NOMO-1 treated with DMSO at 0.1 percent for 48 hours (cell line): ENCODE measurements around the gene BCL7A.

Experiments used
- DNase-seq: peaks from one replicate; lab custom pipeline; 2025; ENCODE audit not compliant: unreplicated experiment; lab: John Stamatoyannopoulos, UW

BCL7A gene

DNA sequence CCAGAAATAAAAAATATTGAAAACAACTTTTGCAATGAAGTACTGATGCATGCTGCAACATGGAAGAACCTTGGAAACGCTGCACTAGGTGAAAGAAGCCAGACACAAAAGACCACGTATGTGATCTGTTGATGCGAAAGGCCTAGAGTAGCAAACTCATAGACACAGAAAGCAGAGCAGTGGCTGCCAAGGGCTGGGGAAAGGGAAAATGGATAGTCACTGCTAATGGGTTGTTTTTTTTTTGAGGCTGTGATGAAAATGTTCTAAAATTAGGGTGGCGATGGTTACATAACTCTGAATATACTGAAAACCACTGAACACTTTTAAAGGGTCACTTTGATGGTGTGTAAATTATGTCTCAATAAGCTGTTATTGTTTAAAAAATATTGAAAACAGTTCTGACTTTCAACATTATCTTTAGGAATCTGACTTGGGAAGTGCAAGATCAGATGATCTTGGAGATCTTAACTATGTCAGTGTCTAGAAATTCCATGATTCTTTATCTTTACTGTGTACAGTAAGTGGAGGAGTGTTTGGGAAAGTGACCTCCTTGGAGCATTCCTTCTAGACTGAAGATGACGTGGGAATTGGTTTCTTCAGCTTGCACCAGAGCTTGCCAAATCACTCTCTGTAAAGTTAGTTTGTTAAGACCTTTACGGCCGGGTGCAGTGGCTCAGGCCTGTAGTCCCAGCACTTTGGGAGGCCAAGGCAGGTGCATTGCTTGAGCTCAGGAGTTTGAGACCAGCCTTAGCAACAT lies 69.3 kb downstream of the BCL7A start:
- peak; percentile 82 for DNase-seq

DNA sequence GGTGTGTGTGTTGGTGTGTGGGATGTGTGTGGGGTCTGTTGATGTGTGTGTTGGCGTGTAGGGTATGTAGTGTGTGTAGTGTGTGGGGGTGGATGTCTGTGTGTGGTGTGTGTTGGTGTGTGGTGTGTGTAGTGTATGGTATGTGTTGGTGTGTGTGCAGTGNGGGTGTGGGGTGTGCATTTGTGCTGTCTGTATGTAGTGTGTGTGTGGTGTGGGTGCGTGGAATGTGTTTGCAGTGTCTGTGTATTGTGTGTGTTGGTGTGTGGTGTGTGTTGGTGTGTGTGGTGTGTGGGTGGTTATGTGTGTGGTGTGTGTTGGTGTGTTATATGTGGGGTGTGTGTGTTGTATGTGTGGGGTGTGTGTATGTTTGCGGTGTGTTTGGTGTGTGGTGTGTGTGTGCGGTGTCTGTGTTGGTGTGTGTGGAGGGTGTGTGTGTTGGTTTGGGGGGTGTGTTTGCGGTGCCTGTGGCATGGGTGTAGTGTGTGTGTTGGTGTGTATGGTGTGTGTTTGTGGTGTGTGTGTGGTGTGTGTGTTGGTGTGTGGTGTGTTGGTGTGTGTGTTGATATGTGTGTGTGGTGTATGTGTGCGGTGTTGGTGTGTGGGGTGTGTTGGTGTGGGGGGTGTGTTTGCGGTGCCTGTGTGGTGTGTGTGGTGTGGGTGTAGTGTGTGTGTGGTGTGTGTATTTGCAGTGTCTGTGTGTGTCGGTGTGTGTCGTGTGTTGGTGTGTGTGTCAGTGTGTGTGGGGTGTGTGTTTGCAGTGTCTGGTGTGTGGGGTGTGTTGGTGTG lies 71.6 kb downstream of the BCL7A start:
- no peak for DNase-seq

DNA sequence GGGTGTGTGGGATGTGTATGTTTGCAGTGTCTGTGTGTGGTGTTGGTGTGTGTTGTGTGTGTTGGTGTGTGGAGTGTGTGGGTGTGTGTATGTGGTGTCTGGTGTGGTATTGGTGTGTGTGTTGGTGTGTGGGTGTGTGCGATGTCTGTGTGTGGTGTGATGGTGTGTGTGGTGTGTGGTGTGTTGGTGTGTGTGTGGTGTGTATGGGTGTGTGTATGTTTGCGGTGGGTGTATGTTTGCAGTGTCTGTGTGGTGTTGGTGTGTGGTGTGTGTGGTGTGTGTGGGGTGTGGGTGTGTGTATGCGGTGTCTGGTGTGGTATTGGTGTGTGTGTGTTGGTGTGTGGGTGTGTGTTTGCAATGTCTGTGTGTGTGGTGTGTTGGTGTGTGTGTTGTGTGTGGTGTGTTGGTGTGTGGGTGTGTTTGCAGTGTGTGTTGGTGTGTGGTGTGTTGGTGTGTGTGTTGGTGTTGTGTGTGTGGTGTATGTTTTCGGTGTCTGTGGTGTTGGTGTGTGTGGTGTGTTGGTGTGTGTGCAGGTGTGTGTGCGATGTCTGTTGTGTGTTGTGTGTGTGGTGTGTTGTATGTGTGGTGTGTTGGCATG lies 72.6 kb downstream of the BCL7A start:
- DNase-seq, result no peak

DNA sequence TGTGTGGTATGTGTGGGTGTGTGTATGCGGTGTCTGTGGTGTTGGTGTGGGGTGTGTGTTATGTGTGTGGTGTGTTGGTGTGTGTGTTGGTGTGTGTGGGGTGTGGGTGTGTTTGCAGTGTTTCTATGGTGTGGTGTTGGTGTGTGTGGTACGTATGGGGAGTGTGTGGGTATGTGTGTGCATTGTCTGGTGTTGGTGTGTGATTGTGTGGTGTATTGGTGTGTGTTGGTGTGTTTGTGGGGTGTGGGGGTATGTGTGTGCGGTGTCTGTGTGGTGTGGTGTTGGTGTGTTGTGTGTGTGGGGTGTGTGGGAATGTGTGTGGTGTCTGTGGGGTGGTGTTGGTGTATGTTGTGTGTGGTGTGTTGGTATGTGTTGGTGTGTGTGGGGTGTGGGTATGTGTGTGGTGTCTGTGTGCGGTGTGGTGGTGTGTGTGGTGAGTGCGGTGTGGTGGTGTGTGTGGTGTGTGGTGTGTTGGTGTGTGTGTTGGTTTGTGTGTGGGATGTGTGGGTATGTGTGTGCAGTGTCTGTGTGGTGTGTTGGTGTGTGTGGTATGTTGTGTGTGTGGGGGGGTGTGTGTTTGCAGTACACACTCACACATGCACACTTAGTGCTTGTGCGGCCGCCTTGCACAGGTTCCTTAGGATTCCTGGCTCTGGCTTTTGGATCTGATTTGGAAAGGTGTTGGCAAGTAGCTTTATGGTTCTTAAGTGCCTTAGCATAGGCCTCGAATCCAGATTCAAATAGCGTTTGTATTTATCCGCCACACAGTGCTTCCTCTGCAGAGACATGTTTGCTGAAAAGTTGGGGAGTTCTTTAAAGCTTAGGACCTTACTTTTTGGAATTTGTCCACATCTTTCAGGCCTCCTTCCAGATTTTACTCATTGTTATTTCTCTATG lies 73.3 kb downstream of the BCL7A start:
- peak; percentile 6 for DNase-seq

DNA sequence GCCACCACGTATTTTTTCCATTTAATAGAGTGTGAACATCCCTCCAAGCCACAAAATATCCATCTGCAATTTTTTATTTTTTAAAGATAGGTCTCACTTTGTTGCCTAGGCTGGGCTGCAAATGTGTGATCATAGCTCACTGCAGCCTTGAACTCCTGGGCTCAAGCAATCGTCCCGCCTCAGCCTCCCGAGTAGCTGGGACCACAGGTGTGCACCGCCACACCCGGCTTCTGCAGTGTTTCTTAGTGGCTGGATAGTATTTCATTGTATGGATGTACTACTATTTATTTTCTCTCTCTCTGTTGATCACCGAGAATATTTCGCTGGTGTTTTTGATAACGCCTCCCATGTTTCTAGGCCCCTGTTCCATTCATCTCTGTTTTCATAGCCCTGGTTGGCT lies 74.3 kb downstream of the BCL7A start:
- DNase-seq, result no peak

DNA sequence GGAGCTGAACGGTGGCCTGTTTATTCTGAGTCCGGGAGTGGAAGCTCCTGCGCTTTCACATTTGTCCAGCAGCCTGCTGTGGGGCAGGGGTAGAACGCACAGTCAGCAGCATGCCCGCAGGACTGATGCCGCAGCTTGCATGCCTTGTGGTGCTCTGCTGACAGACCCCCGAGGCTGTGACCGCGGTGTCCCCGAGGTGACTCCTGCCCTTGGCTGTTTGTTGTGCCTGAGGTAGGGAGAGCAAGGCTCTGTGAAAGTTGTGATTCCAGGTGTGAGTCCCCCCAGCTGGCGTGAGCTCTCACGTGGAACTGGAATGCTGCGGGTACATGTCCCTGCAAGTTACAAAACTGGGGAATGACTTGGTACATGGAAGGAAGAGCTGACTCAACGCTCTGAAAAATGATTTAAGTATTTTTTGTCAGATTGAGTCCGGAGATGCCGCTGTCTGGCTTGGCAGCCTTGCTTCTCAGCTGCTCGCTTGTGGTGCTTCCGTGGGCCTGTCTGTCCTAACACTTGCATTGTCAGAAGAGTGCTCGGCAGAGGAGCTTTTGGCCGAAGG lies 75.0 kb downstream of the BCL7A start:
- no peak for DNase-seq

DNA sequence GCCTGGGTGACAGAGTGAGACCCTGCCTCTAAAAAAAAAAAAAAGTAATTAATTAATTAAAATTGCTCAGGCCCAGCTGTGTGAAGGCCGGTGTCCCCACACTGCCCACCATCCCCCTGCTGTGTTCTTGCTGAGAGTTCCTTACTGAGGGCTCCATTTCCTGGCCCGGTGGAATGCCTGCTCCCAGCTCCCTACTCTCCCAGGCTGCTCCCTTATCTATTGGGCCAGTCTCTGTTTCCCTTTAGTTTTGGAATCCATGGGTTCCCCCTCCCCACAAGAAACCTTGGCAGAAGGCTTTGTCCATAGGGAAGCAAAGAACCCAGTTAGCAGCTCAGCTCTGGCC lies 75.9 kb downstream of the BCL7A start:
- DNase-seq, result no peak

DNA sequence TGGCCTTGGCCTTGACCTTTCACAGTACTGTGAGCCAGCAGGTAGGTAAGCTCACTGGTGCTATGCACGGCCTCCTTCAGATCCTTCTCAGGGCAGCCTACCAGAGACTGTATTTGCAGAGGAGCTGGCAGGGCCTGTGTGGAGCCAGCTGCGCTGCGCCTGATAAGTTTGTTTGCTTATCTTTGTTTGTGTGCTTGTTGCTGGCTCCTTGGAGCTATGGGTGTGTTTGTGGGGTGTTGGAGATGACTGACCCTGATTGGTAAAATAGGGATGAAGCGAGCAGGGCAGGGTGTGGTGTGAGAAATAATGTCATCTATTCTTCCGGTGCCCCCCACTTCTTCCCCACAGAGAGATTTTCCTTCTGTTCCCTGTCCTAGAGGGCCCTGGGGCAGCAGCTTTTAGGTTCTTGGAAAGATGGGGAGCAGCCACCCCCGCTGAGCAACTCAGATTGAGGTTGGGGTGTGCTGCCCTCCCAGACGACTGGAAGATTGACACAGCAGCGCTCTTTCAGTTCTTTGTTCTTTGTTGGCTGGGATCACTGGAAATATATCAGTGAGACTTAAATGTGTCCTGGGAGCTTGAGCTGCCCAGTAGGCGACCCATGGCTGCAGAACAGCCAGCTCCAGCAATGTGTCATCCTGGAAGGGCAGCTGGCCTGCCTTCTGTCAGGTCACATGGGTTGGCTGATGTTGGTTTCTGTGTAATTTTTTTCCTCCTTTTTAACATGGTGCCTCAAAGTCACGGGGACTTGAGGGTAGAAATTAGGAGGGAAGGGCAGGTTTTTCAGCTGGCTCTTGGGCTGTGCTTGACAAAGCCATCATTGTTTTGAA lies 76.5 kb downstream of the BCL7A start:
- DNase-seq, result no peak

DNA sequence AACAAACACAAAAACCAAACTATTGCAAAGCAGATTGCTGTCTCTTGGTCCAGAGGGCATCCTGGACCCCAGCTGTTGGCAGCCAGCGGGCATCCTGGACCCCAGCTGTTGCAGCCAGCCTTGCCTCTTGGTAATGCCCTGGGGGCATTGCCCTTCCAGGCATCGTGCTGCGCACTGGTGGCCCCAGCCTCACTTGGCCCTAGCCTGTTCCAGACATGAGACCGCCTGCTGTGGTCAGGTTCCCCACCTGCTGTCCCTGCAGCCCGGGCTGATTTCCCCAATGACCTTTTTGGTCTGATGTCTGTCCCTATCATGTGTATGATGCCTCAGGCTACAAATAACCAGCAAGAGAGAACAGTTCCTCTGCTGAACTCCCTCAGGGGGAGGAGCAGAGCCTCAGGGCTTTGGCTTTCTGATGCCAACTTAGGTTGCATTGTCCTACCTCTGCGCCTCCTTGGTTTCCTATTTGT lies 77.6 kb downstream of the BCL7A start:
- DNase-seq, result no peak

DNA sequence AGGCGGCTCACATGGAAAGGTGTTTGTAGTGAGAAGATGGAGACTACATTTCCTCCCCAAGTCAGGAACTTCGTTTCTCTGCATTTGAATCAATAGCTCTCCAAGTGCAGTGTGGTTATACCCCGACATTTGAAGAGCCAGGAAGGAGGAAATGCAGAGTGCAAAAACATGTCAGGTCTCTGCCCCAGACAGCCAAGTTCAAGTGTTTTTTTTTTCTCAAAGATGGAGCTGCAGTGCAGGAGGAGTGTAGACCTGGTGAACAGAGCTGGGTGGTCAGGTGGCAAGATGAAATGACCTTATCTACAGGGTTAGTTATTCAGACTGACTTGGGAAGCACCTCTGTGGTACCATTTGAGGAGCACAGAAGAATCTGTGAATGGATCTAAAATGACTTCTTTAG lies 78.2 kb downstream of the BCL7A start:
- DNase-seq, result no peak

DNA sequence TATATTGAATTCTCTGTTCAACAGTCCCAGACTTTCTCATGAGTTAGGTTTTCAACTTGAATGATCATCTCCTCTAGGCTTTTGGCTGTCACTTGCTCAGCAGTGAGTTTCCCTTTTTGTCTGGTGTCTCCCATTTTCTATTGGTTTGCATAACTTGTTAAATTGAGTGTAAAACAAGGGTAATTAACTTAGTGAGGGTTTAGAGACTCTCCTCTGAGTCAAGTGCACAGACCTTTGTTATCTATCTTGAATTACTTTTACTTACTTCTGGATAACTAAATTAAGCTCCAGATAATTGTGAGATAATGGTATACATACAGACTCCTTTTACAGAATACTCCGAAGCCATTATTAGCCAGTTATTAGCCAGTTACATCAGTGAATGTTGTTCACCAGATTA lies 78.9 kb downstream of the BCL7A start:
- DNase-seq, result peak; percentile 9

DNA sequence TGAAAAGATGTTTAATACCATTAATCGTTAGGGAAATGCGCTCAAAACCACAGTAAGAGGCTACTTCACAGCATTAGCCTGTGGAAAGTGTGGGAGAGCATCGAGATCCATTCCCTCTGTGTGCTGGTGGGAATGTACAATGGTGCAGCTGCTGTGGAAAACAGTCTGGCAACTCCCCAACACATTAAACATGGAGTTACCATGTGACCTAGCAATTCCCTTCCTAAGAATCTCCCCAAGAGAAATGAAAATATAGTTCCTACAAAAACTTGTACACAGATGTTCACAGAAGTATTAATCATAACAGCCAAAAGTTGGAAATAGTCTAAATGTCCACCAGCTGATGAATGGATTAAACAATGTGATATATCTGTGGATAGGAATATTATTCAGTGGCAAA lies 80.6 kb downstream of the BCL7A start:
- DNase-seq, result no peak

DNA sequence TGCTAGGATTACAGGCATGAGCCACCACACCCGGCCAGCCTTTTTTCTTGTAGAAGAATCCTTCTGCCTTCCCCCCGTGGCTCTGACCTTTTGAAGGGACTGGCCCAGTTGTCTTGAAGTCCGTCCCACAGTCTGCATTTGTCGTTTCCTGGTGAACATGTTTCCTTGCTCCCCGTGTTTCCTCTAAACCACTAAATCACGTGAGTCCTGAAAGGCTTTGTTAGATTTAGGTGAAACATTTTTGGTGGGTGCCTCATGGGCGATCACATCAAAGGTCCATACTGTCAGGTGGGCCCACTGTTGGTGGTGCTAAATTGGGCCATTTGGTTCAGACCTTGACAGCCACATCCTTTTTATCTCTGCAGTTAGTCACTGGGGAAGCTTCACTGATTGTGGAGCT lies 83.2 kb downstream of the BCL7A start:
- DNase-seq, result no peak

DNA sequence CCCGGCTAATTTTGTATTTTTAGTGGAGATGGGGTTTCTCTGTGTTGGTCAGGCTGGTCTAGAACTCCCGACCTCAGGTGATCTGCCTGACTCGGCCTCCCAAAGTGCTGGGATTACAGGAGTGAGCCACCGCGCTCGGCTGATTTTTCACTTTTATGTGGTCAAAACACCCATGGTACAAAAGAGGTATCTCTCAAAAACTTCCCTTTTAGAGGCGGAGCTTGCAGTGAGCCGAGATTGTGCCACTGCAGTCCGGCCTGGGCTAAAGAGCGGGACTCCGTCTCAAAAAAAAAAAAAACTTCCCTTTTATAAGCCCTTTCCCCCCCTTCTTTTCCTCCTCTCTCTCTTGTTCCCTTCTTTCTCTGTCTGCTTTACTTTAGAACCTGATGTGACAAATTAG lies 83.8 kb downstream of the BCL7A start:
- DNase-seq, result peak; percentile 59

DNA sequence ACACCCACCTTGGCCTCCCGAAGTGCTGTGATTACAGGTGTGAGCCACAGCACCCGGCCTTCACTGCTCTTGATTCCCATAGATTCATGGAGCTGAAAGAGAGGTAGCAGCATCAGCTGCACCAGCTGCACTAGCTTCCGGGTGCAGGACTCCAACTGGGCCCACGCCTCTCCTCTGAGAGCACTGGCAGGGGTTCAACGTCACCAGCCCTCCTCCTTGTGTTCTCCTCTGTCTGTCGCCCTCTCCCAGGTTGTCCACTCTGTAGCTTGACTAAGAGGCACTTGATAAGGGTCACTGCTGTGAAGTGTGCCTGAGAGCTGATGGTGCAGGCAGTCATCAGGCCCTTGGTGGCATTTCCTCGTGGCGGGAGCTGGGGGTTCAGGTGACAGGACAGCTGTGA lies 85.2 kb downstream of the BCL7A start:
- DNase-seq, result no peak

DNA sequence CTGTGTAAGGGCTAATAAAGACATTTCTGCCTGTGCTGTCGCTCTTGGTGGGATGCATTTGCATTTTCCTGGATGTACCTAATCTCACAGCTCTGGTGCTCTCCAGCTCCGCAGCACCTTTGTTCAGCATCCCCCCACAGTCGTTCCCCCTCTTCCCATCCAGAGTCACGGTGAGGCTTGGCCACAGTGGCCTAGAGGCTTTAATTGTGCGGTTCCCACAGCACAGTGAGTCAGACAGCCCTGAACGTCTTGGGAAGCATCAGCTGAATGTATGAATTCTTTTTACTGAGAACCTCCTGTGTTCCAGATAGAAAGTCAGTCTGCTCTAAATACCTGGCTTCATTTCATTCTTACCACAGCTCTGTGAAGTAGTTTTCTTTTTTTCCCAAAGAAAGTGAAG lies 85.6 kb downstream of the BCL7A start:
- no peak for DNase-seq

DNA sequence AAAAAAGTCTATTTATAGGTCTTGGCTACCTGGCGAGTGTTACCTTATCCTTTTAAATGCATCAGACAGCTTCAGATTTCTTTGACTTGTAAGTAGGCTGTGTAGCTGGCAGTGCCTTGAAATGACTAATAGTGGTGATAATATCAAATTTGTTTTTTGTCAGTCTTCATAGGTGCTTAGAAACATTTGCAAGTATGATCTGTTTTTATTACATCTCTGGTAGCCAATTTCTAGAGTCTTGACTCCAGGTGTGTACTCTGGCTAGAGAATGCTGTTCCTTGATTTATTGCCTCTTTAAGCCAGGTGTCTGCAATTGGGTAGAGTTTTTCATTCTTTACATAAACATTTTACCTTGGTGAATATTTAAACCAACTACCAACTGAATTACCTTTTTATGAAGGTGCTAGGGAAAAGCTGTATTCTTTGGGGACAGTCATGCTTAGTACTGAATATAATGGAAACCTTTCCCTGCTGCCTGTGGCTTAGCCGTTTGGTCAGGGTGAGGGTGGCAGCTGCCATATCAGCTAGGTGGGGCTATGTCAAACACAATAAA lies 89.5 kb downstream of the BCL7A start:
- DNase-seq, result no peak
